GM10847 (cell line): ENCODE data around the gene AMPH.

Source experiments
- POLR2A ChIP-seq: IDR thresholded peaks from 2 replicates; pipeline ENCODE4 v1.6.1; 2011; ENCODE audit not compliant: insufficient read length; ENCODE audit errors: extremely low read depth

The AMPH gene

DNA sequence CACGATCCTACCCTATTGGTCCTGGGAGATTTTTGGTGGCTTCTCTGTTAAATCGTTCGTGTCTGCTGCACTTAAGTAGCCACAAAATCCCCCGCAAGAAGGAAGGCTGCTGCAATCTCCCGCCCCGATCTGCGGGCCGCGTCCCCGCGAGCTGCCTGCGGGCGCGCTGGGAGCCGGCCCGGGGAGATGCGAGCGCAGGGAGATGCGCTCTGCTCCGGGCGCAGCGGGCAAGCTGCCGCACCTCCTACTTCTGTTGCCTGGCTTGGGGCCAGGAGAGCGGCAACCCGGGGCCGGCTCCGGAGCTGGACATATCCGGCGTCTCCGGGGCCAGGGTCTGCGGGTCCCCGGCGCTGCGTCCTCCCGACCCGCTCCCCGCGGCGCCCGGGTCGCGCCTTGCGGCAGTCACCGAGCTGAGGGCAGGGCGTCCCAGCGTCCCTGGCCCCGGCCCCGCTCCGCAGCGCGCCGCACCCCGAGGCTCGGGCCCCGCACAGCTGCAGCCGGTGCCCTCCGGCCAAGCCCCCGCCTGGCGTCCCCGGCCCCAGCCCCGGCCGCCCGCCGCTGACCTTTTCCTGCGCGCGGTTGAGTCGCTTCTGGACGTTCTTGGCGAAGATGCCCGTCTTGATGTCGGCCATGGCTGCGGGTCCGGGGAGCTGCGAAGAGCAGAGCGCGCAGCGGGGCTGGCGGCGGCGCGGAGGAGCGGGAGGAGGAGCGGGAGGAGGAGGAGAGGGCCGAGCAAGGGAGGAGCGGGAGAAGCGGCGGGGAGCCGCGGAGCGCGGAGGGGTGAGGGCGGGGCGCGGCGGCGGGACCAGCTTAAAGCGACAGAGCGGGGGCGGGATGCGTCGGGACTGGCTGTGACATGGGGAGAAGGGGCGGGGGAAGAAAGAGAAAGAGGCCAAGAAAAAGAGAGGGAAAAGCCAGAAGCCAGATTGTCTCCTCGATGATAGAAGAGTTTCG, at the start of gene AMPH:
Gene AMPH (minus strand): TSS at position 654 of the 954 bp plus-strand sequence. CDS start 22 bp downstream, at position 632.
- no peak for TF ChIP-seq POLR2A

- TF ChIP-seq POLR2A = no peak
Observed at GRCh38 chr7:38679419-38679818, 48.2 kb upstream of the AMPH start.

GRCh38 chr7:38678698-38679054, 47.5 kb upstream of the AMPH start:
- TF ChIP-seq POLR2A = no peak

GRCh38 chr7:38677981-38678697, 47.0 kb upstream of the AMPH start:
- TF ChIP-seq POLR2A = no peak

- no peak for TF ChIP-seq POLR2A
Observed at GRCh38 chr7:38675494-38676106, 44.4 kb upstream of the AMPH start.

- TF ChIP-seq POLR2A = no peak
Observed at GRCh38 chr7:38674513-38674912, 43.3 kb upstream of the AMPH start.

- no peak for TF ChIP-seq POLR2A
Observed at GRCh38 chr7:38673795-38674194, 42.6 kb upstream of the AMPH start.

- TF ChIP-seq POLR2A = no peak
Observed at GRCh38 chr7:38671911-38672905, 41.0 kb upstream of the AMPH start.

DNA sequence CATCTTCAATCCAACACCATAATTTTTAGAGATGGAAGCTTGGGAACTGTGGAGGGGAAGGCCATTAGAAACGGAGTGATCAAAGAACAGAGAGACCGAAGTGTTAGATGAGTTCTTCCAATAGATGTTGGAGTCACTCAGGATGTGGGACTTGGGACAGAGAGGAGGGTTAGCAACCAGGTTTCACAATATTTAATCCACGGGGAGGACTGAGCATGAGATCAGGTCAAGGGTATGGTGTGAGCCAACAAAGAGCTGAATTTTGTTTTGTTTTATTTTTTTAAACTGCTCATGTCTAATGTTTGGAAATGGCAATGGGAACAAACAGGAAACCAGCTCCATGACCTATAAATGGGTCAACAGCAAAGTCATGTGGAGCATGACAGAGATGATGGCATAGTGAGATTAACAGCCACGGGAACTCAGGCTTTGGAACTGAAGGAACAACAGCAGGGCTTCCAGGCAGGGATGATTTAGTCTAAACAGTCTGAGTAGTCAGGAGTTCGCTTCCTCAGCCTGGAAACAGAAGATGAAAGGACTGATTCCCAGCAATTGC, 38.9 kb upstream of the AMPH start:
- no peak for TF ChIP-seq POLR2A

DNA sequence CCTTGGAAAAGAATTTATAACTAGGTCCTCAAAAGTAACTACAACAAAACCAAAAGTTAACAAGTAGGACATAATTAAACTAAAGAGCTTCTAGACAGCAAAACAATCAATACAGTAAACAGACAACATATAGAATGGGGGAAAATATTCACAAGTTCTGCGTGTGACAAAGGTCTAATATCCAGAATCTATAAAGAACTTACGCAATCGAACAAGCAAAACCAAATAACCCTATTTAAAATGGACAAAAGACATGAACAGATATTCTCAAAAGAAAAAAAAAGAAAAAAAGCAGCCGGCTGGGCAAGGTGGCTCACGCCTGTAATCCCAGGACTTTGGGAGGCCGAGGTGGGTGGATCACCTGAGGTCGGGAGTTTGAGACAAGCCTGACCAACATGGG, 33.8 kb upstream of the AMPH start:
- no peak for TF ChIP-seq POLR2A

- TF ChIP-seq POLR2A = no peak
Observed at GRCh38 chr7:38660427-38661099, 29.4 kb upstream of the AMPH start.

- TF ChIP-seq POLR2A = no peak
Observed at GRCh38 chr7:38659931-38660330, 28.8 kb upstream of the AMPH start.

- TF ChIP-seq POLR2A = no peak
Observed at GRCh38 chr7:38658921-38659320, 27.7 kb upstream of the AMPH start.

GRCh38 chr7:38656968-38657367, 25.8 kb upstream of the AMPH start:
- TF ChIP-seq POLR2A = no peak
